Tibial nerve (tissue), 4 donors: Measurements from ENCODE around the gene LRTM1. TPM values are rescaled to one million over a fixed set of nuclear protein-coding genes. Genes with fewer than 3 reads are reported as not detected.

Experiments used
- DNase-seq, 2 donors: peaks; one replicate each; pipeline ENCODE4 v3.0.0-alpha.2; 2019; ENCODE audit warnings: low spot score in 2 of 2
- H3K27ac ChIP-seq, 4 donors: fragments of 200-600 bp; sonication (generic) in 3 of 4; one replicate each; pipeline ENCODE4 v1.5.1; 2017 to 2019; ENCODE audit warnings: mild to moderate bottlenecking in 1 of 4
- H3K27me3 ChIP-seq, 2 donors: fragments of 200-600 bp; sonication (generic) in 1 of 2; one replicate each; pipeline versions ENCODE4 v1.5.1 to v1.6.0; 2017 to 2019
- H3K36me3 ChIP-seq, 3 donors: fragments of 200-600 bp; sonication (generic); one replicate each; pipeline ENCODE4 v1.5.1; 2018 to 2019
- H3K4me1 ChIP-seq, 4 donors: fragments of 200-600 bp; sonication (generic) in 3 of 4; one replicate each; pipeline ENCODE4 v1.5.1; 2017 to 2019
- H3K4me3 ChIP-seq, 4 donors: fragments of 200-600 bp; sonication (generic) in 3 of 4; one replicate each; pipeline ENCODE4 v1.5.1; 2017 to 2019; ENCODE audit warnings: mild to moderate bottlenecking in 1 of 4, moderate library complexity in 1 of 4
- H3K9me3 ChIP-seq, 4 donors: fragments of 200-600 bp; sonication (generic) in 3 of 4; one replicate each; pipeline ENCODE4 v1.5.1; 2017 to 2019
- EP300 ChIP-seq, 2 donors: sonication (generic); formaldehyde crosslinking; IDR thresholded peaks; one replicate each; pipeline ENCODE4 v1.6.1; 2017; ENCODE audit warnings: antibody characterized with exemption in 2 of 2, mild to moderate bottlenecking in 1 of 2
- POLR2A ChIP-seq, 2 donors: fragments of 450-650 bp; IDR thresholded peaks; one replicate each; pipeline ENCODE4 v1.6.1; 2017; ENCODE audit warnings: antibody characterized with exemption in 2 of 2, mild to moderate bottlenecking in 2 of 2, moderate library complexity in 2 of 2
- WGBS, 2 donors: methylation state at CpG; one replicate each; pipeline ENCODE4 v1.1.5; 2018; 5-methylcytosine and 5-hydroxymethylcytosine counted together
- total RNA-seq, 4 donors: library from RNA; depleted of rRNA; stranded (reverse); fragments of >200 nt; gene quantifications; one replicate each; pipeline ENCODE4 v1.1.0, GENCODE V29; 2016
- TF ChIP-seq, protein P1 (sequence below), 5 experiments: fragments of 200-600 bp in 3 of 5; fragments of 450-650 bp in 2 of 5; sonication (generic) in 3 of 5; IDR thresholded peaks; one replicate each; pipeline ENCODE4 v1.5.1; 2016 to 2019; ENCODE audit warnings: antibody characterized with exemption in 5 of 5, mild to moderate bottlenecking in 3 of 5, moderate library complexity in 2 of 5

The LRTM1 gene
- not detected for total RNA-seq

DNA sequence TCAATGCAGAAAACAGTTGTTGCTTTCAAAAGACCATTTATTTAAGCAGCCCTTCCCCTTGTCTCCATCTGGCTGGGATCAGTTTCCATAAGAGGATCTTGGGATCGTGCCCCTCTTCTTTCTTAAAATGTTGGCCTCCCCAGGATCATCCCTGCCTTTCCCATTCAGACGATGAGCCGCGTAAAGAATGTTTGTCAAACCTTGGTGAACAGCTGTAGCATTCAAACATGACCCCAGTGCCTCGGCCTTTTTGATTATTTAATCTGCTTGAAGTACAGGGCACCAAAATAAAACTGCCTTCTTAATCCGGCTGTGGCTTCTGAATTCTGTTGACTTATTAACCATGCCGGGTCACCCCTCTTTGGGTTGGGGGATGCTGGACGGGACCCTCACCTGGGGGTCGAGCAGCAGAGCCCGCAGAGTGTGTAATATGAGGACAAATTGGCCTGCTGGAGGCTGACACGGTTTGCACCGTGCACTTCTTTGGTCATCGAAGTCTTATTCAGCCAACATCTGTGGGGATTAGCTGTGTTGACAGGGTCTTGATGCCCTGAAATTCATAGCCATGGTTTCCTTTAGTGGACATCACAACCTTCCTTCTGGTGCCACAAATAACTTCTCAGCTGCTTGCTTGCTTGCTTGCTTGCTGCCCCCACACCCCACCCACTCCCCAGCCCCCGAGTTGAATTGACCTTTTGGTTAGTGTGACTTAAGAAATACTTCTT, at the start of gene LRTM1:
Gene LRTM1 (minus strand): TSS at position 14 of the 725 bp plus-strand sequence. CDS start 148 bp downstream, outside the sequence.
- no peak within 1 kb of the TSS for H3K27ac ChIP-seq
- no peaks in the 10 kb centered on the region for H3K27me3 ChIP-seq
- H3K9me3 ChIP-seq = no peaks in the 10 kb centered on the region
- TF ChIP-seq POLR2A (IDR thresholded peaks at IDR 0.05) (no peak), EP300 (IDR thresholded peaks at IDR 0.05) (no peak)
- TF ChIP-seq, protein P1, sequence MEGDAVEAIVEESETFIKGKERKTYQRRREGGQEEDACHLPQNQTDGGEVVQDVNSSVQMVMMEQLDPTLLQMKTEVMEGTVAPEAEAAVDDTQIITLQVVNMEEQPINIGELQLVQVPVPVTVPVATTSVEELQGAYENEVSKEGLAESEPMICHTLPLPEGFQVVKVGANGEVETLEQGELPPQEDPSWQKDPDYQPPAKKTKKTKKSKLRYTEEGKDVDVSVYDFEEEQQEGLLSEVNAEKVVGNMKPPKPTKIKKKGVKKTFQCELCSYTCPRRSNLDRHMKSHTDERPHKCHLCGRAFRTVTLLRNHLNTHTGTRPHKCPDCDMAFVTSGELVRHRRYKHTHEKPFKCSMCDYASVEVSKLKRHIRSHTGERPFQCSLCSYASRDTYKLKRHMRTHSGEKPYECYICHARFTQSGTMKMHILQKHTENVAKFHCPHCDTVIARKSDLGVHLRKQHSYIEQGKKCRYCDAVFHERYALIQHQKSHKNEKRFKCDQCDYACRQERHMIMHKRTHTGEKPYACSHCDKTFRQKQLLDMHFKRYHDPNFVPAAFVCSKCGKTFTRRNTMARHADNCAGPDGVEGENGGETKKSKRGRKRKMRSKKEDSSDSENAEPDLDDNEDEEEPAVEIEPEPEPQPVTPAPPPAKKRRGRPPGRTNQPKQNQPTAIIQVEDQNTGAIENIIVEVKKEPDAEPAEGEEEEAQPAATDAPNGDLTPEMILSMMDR (IDR thresholded peaks at IDR 0.05) = no peak
- no peak within 1 kb of the TSS for H3K4me3 ChIP-seq
- H3K4me1 ChIP-seq = no peaks in the 10 kb centered on the region
- WGBS, 2 donors = 53 to 54% methylated on average over 14 of the region's 14 CpGs
- H3K36me3 ChIP-seq = no peaks in the 10 kb centered on the region
- no peak for DNase-seq

GRCh38 chr3:54977439-54977838, 49.6 kb upstream of the LRTM1 start:
- TF ChIP-seq, protein P1 (IDR thresholded peaks at IDR 0.05) = no peak
- no peak for TF ChIP-seq EP300 (IDR thresholded peaks at IDR 0.05)
- TF ChIP-seq POLR2A (IDR thresholded peaks at IDR 0.05) = no peak
- WGBS, 2 donors = 100% methylated on average over 1 of the region's 1 CpG
- Histone ChIP-seq H3K27me3 (no peaks in the 10 kb centered on the region), H3K27ac (no peak overlapping the region), H3K4me3 (no peak overlapping the region), H3K9me3 (no peaks in the 10 kb centered on the region), H3K36me3 (no peaks in the 10 kb centered on the region), H3K4me1 (no peaks in the 10 kb centered on the region)
- DNase-seq = no peak

DNA sequence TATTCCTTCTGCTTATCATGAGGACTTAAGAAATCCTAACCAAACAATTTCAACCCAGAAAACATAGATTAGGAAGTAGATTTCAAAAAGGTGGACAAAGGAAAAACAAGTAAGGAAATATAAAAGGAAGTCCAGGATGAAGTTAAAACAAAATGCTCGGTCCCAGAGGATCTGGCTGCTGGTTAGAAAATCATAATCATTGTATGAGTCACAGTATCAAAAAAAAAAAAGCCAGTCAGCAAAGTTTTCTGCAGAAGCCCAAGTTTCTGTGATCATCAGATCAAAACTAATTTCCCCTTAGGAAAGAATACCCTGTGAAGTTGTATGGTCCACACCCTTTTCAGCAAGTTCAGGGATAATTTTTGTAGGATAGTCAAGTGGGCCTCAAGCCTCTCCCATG, 43.0 kb upstream of the LRTM1 start:
- TF ChIP-seq POLR2A (IDR thresholded peaks at IDR 0.05) (no peak), EP300 (IDR thresholded peaks at IDR 0.05) (no peak)
- TF ChIP-seq, protein P1 (IDR thresholded peaks at IDR 0.05) = no peak
- 8 to 19% methylated on average over 1 of the region's 1 CpG for WGBS, 2 donors

DNA sequence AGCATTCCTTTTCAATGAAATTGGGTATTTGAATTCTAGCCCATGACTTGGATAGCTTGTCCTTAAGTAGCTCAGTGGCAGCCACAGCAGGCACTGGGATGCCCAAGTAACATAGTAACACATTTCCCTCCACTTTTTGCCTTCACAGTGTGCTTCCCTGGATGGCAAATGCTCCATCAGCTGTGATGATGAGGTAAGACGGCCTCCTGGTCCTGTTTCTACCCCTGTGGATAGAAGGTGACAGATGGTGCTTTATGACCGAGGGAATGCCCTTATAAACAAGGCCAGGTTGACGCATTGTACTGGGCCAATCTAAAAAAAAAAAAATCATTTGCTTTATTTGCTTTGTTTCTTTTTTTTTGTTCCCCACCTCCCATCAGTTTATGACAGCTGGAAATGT, 41.8 kb upstream of the LRTM1 start:
- Histone ChIP-seq H3K27me3 (no peaks in the 10 kb centered on the region), H3K27ac (no peak overlapping the region), H3K4me1 (peaks cover 0 to 10% (median 0%) of the 10 kb centered on the region in 4 donors), H3K36me3 (no peaks in the 10 kb centered on the region), H3K4me3 (no peak overlapping the region), H3K9me3 (no peaks in the 10 kb centered on the region)
- TF ChIP-seq, protein P1 (IDR thresholded peaks at IDR 0.05) = no peak
- TF ChIP-seq EP300 (IDR thresholded peaks at IDR 0.05) = no peak
- TF ChIP-seq POLR2A (IDR thresholded peaks at IDR 0.05) = no peak
- no peak for DNase-seq
- 84 to 87% methylated on average over 3 of the region's 3 CpGs for WGBS, 2 donors

More for the DNA sequence above, 43.0 kb upstream of the LRTM1 start:
- H3K27me3 ChIP-seq = no peaks in the 10 kb centered on the region
- no peak for DNase-seq
- no peak overlapping the region for H3K27ac ChIP-seq
- no peak overlapping the region for H3K4me3 ChIP-seq
- H3K4me1 ChIP-seq = peaks cover 0 to 10% (median 0%) of the 10 kb centered on the region in 4 donors
- H3K9me3 ChIP-seq = no peaks in the 10 kb centered on the region
- no peaks in the 10 kb centered on the region for H3K36me3 ChIP-seq

DNA sequence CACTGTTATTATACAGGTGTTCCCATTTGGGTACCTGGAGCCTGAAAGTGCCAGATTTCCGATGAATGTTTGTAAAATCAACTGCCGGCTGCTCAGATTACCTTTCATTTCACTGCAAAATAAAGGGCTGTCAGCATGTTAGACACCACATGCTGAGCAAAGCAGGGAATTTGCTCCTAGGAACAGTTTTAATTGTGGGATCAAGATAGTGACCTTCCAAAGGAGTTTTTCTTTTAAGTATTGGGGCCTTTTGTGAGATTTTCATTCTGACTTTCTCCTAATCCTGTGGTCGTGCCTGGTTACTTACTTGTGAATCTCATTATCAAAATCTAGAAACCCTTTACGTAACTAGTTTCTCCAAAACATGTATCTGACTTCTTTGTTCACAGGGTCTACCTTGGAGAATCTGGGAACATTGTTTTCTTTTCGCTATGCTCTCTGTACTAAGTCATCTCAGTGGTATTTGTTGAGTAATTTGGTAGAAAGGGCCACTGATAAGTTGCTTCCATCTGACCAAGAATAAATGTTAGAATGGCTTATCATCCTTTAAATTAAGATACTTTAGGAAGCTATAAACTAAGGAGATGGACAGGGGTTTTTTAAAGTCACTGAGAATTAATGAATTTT, 40.8 kb upstream of the LRTM1 start:
- 80 to 82% methylated on average over 5 of the region's 5 CpGs for WGBS, 2 donors
- Histone ChIP-seq H3K36me3 (no peaks in the 10 kb centered on the region), H3K4me1 (peaks cover 0 to 10% (median 0%) of the 10 kb centered on the region in 4 donors), H3K27me3 (no peaks in the 10 kb centered on the region), H3K9me3 (no peaks in the 10 kb centered on the region), H3K27ac (no peak overlapping the region), H3K4me3 (no peak overlapping the region)
- TF ChIP-seq POLR2A (IDR thresholded peaks at IDR 0.05) (no peak), EP300 (IDR thresholded peaks at IDR 0.05) (no peak)
- TF ChIP-seq, protein P1 (IDR thresholded peaks at IDR 0.05) = no peak
- no peak for DNase-seq
